ENCODE data around the gene SETD1B.
"Not testable (repeated sequence)": the region's sequence is repeated elsewhere in the genome, so short reads cannot be mapped to it uniquely, and the experiment has no call there.

The SETD1B gene

GRCh38 chr12:121839993-121840761 is 36.4 kb downstream of the SETD1B start:
- Histone ChIP-seq H3K4me3 (ENCODE audit: control insufficient read depth in 1 of 7, extremely low read depth in 1 of 7, insufficient read depth in 4 of 7, low read depth in 2 of 7, low read length in 6 of 7) (peak overlapping the region; percentile 35 to 89 (median 83)), H3K27ac (ENCODE audit: insufficient read depth in 1 of 2, low read depth in 1 of 2, low read length in 2 of 2, poor library complexity in 1 of 2, severe bottlenecking in 2 of 2) (peak overlapping the region in 1 of 2 experiments; percentile 77), H3K4me1 (ENCODE audit: control extremely low read depth in 1 of 4, control insufficient read depth in 4 of 4, insufficient read depth in 4 of 4, low read length in 3 of 4) (peaks cover 0 to 12% (median 10%) of the 10 kb centered on the region in 4 experiments), H3K36me3 (ENCODE audit: control insufficient read depth in 4 of 4, insufficient read depth in 4 of 4, low read length in 3 of 4) (no peaks in the 10 kb centered on the region), H3K27me3 (replicated peaks in 2 of 5; ENCODE audit: control insufficient read depth in 4 of 5, insufficient read depth in 5 of 5, low read length in 4 of 5) (no peaks in the 10 kb centered on the region), H3K9me3 (ENCODE audit: control extremely low read depth in 1 of 5, control insufficient read depth in 4 of 5, insufficient read depth in 2 of 5, low read depth in 1 of 5, low read length in 4 of 5) (no peaks in the 10 kb centered on the region)
- CTCF ChIA-PET, result interaction anchor here (1.2 to 4.2 kb wide), 5 partner anchors 14 to 48 kb away, joined by 4 to 28 read pairs (median 6); partner anchors contain the start of genes PSMD9 and RHOF
- POLR2A ChIA-PET, result no interaction called here
- 68% methylated on average over 17 of the region's 24 CpGs for WGBS (ENCODE audit: insufficient coverage)
- no peak for DNase-seq

- no peak for DNase-seq
- no peak overlapping the region for H3K27ac ChIP-seq (ENCODE audit: insufficient read depth in 1 of 2, low read depth in 1 of 2, low read length in 2 of 2, poor library complexity in 1 of 2, severe bottlenecking in 2 of 2)
Observed at GRCh38 chr12:121843236-121843982, 39.6 kb downstream of the SETD1B start.

GRCh38 chr12:121845701-121846100 is 41.9 kb downstream of the SETD1B start:
- H3K9me3 ChIP-seq (ENCODE audit: control extremely low read depth in 1 of 5, control insufficient read depth in 4 of 5, insufficient read depth in 2 of 5, low read depth in 1 of 5, low read length in 4 of 5), result no peaks in the 10 kb centered on the region
- no peak overlapping the region for H3K4me3 ChIP-seq (ENCODE audit: control insufficient read depth in 1 of 7, extremely low read depth in 1 of 7, insufficient read depth in 4 of 7, low read depth in 2 of 7, low read length in 6 of 7)
- no CpG with 5 or more reads among the region's 1 CpG for WGBS (ENCODE audit: insufficient coverage)
- no peaks in the 10 kb centered on the region for H3K36me3 ChIP-seq (ENCODE audit: control insufficient read depth in 4 of 4, insufficient read depth in 4 of 4, low read length in 3 of 4)
- no peak overlapping the region for H3K27ac ChIP-seq (ENCODE audit: insufficient read depth in 1 of 2, low read depth in 1 of 2, low read length in 2 of 2, poor library complexity in 1 of 2, severe bottlenecking in 2 of 2)
- no peaks in the 10 kb centered on the region for H3K27me3 ChIP-seq (replicated peaks in 2 of 5; ENCODE audit: control insufficient read depth in 4 of 5, insufficient read depth in 5 of 5, low read length in 4 of 5)
- CTCF ChIA-PET, result interaction anchor here (1.4 kb wide), 1 partner anchor 26 kb away, joined by 5 read pairs; no protein-coding TSS in a partner anchor
- peaks cover 0 to 2% (median 0%) of the 10 kb centered on the region in 4 experiments for H3K4me1 ChIP-seq (ENCODE audit: control extremely low read depth in 1 of 4, control insufficient read depth in 4 of 4, insufficient read depth in 4 of 4, low read length in 3 of 4)
- peak; percentile 14 to 67 (median 62) for DNase-seq
- POLR2A ChIA-PET, result no interaction called here

More at GRCh38 chr12:121843236-121843982, 39.6 kb downstream of the SETD1B start:
- Histone ChIP-seq H3K4me1 (ENCODE audit: control extremely low read depth in 1 of 4, control insufficient read depth in 4 of 4, insufficient read depth in 4 of 4, low read length in 3 of 4) (peaks cover 0 to 15% (median 10%) of the 10 kb centered on the region in 4 experiments), H3K9me3 (ENCODE audit: control extremely low read depth in 1 of 5, control insufficient read depth in 4 of 5, insufficient read depth in 2 of 5, low read depth in 1 of 5, low read length in 4 of 5) (no peaks in the 10 kb centered on the region), H3K4me3 (ENCODE audit: control insufficient read depth in 1 of 7, extremely low read depth in 1 of 7, insufficient read depth in 4 of 7, low read depth in 2 of 7, low read length in 6 of 7) (no peak overlapping the region), H3K36me3 (ENCODE audit: control insufficient read depth in 4 of 4, insufficient read depth in 4 of 4, low read length in 3 of 4) (no peaks in the 10 kb centered on the region), H3K27me3 (replicated peaks in 2 of 5; ENCODE audit: control insufficient read depth in 4 of 5, insufficient read depth in 5 of 5, low read length in 4 of 5) (no peaks in the 10 kb centered on the region)
- POLR2A ChIA-PET, result no interaction called here
- 87% methylated on average over 11 of the region's 13 CpGs for WGBS (ENCODE audit: insufficient coverage)
- CTCF ChIA-PET, result interaction anchor here (0.8 to 1.9 kb wide), 6 partner anchors 8 to 58 kb away, joined by 3 to 4 read pairs (median 3); no protein-coding TSS in a partner anchor

- CTCF ChIA-PET, result no interaction called here
- Histone ChIP-seq H3K4me3 (ENCODE audit: control insufficient read depth in 1 of 7, extremely low read depth in 1 of 7, insufficient read depth in 4 of 7, low read depth in 2 of 7, low read length in 6 of 7) (no peak overlapping the region), H3K4me1 (ENCODE audit: control extremely low read depth in 1 of 4, control insufficient read depth in 4 of 4, insufficient read depth in 4 of 4, low read length in 3 of 4) (peaks cover 0 to 2% (median 0%) of the 10 kb centered on the region in 4 experiments), H3K9me3 (ENCODE audit: control extremely low read depth in 1 of 5, control insufficient read depth in 4 of 5, insufficient read depth in 2 of 5, low read depth in 1 of 5, low read length in 4 of 5) (no peaks in the 10 kb centered on the region), H3K27ac (ENCODE audit: insufficient read depth in 1 of 2, low read depth in 1 of 2, low read length in 2 of 2, poor library complexity in 1 of 2, severe bottlenecking in 2 of 2) (no peak overlapping the region), H3K27me3 (replicated peaks in 2 of 5; ENCODE audit: control insufficient read depth in 4 of 5, insufficient read depth in 5 of 5, low read length in 4 of 5) (no peaks in the 10 kb centered on the region), H3K36me3 (ENCODE audit: control insufficient read depth in 4 of 4, insufficient read depth in 4 of 4, low read length in 3 of 4) (no peaks in the 10 kb centered on the region)
- DNase-seq, result no peak
- POLR2A ChIA-PET, result no interaction called here
- no CpG with 5 or more reads among the region's 6 CpGs for WGBS (ENCODE audit: insufficient coverage)
Observed at GRCh38 chr12:121849211-121849610, 45.4 kb downstream of the SETD1B start.

GRCh38 chr12:121849665-121850064 is 45.9 kb downstream of the SETD1B start:
- ChIA-PET POLR2A (no interaction called here), CTCF (no interaction called here)
- no peak overlapping the region for H3K27ac ChIP-seq (ENCODE audit: insufficient read depth in 1 of 2, low read depth in 1 of 2, low read length in 2 of 2, poor library complexity in 1 of 2, severe bottlenecking in 2 of 2)

GRCh38 chr12:121852392-121852791 is 48.6 kb downstream of the SETD1B start:
- H3K27ac ChIP-seq (ENCODE audit: insufficient read depth in 1 of 2, low read depth in 1 of 2, low read length in 2 of 2, poor library complexity in 1 of 2, severe bottlenecking in 2 of 2); H3K4me3 ChIP-seq (ENCODE audit: control insufficient read depth in 1 of 7, extremely low read depth in 1 of 7, insufficient read depth in 4 of 7, low read depth in 2 of 7, low read length in 6 of 7); POLR2A ChIA-PET; DNase-seq; H3K9me3 ChIP-seq (ENCODE audit: control extremely low read depth in 1 of 5, control insufficient read depth in 4 of 5, insufficient read depth in 2 of 5, low read depth in 1 of 5, low read length in 4 of 5); H3K36me3 ChIP-seq (ENCODE audit: control insufficient read depth in 4 of 4, insufficient read depth in 4 of 4, low read length in 3 of 4); H3K27me3 ChIP-seq (replicated peaks in 2 of 5; ENCODE audit: control insufficient read depth in 4 of 5, insufficient read depth in 5 of 5, low read length in 4 of 5); H3K4me1 ChIP-seq (ENCODE audit: control extremely low read depth in 1 of 4, control insufficient read depth in 4 of 4, insufficient read depth in 4 of 4, low read length in 3 of 4): not testable (repeated sequence)
- CTCF ChIA-PET, result interaction anchor here (1.1 kb wide), 2 partner anchors 9 to 14 kb away, joined by 3 to 5 read pairs; no protein-coding TSS in a partner anchor
- 100% methylated on average over 2 of the region's 3 CpGs for WGBS (ENCODE audit: insufficient coverage)

More at GRCh38 chr12:121849665-121850064, 45.9 kb downstream of the SETD1B start:
- peak in 2 of 3 donors; percentile 13 to 15 for DNase-seq
- Histone ChIP-seq H3K27me3 (replicated peaks in 2 of 5; ENCODE audit: control insufficient read depth in 4 of 5, insufficient read depth in 5 of 5, low read length in 4 of 5) (no peaks in the 10 kb centered on the region), H3K9me3 (ENCODE audit: control extremely low read depth in 1 of 5, control insufficient read depth in 4 of 5, insufficient read depth in 2 of 5, low read depth in 1 of 5, low read length in 4 of 5) (no peaks in the 10 kb centered on the region), H3K4me1 (ENCODE audit: control extremely low read depth in 1 of 4, control insufficient read depth in 4 of 4, insufficient read depth in 4 of 4, low read length in 3 of 4) (peaks cover 0 to 2% (median 0%) of the 10 kb centered on the region in 4 experiments), H3K4me3 (ENCODE audit: control insufficient read depth in 1 of 7, extremely low read depth in 1 of 7, insufficient read depth in 4 of 7, low read depth in 2 of 7, low read length in 6 of 7) (no peak overlapping the region), H3K36me3 (ENCODE audit: control insufficient read depth in 4 of 4, insufficient read depth in 4 of 4, low read length in 3 of 4) (no peaks in the 10 kb centered on the region)
- 93% methylated on average over 13 of the region's 13 CpGs for WGBS (ENCODE audit: insufficient coverage)

Data from common myeloid progenitor, CD34-positive (primary cell).